ENCODE measurements around the gene AHRR. TPM values are rescaled to one million over a fixed set of nuclear protein-coding genes. Genes with fewer than 3 reads are reported as not detected.
A peak's percentile ranks its signal among the peaks of the same experiment; 100 is the strongest.
"Not testable (repeated sequence)": the region's sequence is repeated elsewhere in the genome, so short reads cannot be mapped to it uniquely, and the experiment has no call there.

The AHRR gene
- total RNA-seq, 1 donor from 2014 or later: 1.0 TPM

DNA sequence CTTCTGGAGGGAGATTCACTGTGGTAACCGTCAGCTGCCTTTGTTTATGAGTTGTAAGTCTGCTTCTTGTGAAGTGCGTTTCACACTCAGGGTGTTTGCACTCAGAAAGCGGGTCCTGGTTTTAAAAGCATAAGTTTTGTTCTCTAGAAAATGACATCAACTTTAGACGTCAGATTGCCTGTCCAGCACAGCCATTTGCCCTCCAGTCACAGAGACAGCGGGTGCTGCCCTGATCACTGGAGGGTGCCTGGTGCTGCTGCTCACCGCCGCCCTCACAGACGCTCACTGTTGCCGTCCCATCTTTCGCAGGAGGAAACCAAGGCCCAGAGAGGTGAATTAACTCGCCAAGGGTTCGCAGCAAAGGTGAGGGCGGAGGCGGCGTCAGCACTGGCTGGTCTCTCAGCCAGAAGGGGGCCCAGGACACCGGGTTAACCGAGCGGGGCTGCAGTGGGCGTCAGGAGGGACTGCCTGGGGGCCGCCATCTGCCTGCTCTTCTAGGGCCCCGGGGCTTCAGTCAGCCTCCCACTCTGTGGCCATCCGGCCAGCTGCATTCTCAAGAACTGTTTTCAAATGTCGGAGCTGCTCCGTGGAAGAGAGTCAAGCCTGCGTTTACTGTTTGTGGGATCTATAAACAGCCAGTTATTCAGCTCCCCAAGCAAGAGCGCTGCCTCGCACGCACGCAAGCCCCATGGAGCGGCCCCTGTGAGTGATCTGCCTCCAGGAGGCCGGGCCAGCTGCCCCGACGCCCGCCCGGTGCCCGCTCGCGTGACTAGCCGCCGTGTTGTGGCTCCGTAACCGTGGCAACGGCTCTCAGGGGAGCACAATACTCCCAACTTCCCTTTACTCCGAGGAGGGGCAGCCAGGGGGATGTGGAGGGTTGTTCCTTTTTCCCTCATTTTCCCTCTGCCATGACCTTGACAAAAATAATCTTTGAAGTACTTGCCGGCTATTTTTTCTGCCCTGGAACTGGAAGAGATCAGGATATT, 78.1 kb downstream of the AHRR start:
- Mint-ChIP-seq H3K4me3 (peak overlapping the region; percentile 51), H3K9me3 (no peaks in the 10 kb centered on the region), H3K36me3 (ENCODE audit: low read depth) (no peaks in the 10 kb centered on the region), H3K27ac (ENCODE audit: unreplicated experiment) (peak overlapping the region; percentile 95), H3K4me1 (peaks cover 16% of the 10 kb centered on the region), H3K27me3 (ENCODE audit: low read depth) (peaks cover 2% of the 10 kb centered on the region)
- TF ChIP-seq, protein P1, sequence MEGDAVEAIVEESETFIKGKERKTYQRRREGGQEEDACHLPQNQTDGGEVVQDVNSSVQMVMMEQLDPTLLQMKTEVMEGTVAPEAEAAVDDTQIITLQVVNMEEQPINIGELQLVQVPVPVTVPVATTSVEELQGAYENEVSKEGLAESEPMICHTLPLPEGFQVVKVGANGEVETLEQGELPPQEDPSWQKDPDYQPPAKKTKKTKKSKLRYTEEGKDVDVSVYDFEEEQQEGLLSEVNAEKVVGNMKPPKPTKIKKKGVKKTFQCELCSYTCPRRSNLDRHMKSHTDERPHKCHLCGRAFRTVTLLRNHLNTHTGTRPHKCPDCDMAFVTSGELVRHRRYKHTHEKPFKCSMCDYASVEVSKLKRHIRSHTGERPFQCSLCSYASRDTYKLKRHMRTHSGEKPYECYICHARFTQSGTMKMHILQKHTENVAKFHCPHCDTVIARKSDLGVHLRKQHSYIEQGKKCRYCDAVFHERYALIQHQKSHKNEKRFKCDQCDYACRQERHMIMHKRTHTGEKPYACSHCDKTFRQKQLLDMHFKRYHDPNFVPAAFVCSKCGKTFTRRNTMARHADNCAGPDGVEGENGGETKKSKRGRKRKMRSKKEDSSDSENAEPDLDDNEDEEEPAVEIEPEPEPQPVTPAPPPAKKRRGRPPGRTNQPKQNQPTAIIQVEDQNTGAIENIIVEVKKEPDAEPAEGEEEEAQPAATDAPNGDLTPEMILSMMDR (conservative IDR thresholded peaks at IDR 0.05): no peak
- DNase-seq (ENCODE audit: low read depth, low spot score): peak; percentile 65

DNA sequence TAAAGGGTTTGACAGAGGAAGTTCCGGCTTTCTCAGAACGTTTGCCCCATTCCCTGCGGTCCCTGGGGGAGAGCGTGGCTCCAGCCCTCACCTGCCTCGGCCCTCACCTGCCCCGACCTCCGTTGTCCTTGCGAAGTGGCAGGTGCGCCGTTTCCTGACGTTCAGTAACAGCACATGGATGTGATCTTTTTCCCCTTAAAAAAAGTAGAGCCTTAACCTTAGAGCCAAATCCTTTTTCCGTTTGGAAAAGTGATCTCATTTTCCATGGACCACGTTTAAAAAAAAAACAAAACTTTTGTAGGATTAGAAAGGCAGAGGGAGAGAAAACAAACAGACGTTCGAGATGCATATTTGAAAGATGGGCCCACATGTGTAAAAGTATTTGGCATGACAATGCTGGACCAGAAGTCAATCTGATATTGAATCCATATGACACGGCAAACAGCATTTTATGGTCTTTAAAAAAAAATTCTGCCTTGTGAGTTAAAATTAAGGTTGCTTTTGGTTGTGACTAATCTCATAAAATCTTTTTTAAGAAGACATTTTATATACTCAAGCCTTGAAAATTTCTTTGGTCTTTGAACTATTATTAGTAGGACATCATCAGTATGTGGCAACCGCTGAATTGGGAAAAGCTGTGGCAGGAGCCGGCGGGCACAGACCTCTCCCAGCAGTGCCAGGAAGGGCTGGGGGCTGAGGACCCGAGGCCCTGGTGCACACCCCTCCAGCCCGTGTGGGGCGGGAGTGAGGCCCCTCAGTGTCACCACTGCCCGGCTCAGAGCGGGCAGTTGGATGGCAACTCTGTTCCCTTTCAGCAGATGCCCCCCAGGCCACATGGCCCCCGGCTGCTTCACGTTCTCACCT, 79.0 kb downstream of the AHRR start:
- Mint-ChIP-seq H3K36me3 (ENCODE audit: low read depth) (no peaks in the 10 kb centered on the region), H3K27me3 (ENCODE audit: low read depth) (peaks cover 2% of the 10 kb centered on the region), H3K4me3 (no peak overlapping the region), H3K4me1 (peaks cover 16% of the 10 kb centered on the region), H3K27ac (ENCODE audit: unreplicated experiment) (peak overlapping the region; percentile 95), H3K9me3 (no peaks in the 10 kb centered on the region)
- TF ChIP-seq, protein P1 (conservative IDR thresholded peaks at IDR 0.05): no peak
- no peak for DNase-seq (ENCODE audit: low read depth, low spot score)

DNA sequence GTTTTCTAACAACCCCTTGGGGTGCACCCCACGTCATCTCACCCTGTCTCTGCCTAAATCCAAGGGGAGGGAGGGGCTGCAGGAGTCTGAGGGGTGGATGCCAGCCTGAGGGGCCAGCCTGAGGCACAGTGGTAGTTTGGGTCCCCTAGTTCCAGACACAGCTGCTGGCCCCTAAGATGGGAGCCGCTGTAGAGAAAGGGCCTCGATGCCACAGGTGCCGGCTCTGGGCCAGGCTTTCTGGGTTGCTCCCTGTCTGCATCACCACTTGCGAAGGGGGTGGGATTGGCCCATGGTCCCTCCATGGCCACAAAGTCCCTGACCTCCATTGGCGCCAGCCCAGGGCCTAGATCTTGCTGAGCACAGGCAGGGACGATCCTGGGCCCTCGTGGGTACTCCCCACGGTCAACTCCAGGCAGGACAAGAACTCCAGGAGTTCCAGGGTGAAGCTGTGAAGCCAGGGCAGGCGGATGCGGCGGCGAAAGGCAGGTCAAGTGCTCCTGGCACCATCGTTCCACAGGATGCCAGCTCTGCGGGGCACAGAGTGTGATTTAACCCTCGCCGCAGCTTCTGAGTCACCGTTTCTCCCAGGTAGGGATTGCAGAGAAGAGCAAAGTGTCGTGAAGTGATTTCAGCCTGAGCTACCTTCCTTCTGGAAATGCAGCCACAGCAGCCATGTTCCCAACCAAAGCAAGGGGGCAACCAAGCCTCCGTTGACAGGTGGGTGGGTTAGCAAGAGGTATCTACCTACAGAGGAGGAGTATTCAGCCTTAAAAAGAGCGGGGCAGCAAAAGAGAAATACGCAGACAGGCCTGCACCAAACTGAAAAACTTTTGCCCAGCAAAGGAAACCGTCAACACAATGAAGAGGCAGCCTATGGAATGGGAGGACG, 79.9 kb downstream of the AHRR start:
- peaks cover 16% of the 10 kb centered on the region for H3K4me1 Mint-ChIP-seq
- H3K27ac Mint-ChIP-seq (ENCODE audit: unreplicated experiment): no peak overlapping the region
- TF ChIP-seq, protein P1 (conservative IDR thresholded peaks at IDR 0.05): no peak
- no peak overlapping the region for H3K4me3 Mint-ChIP-seq
- no peak for DNase-seq (ENCODE audit: low read depth, low spot score)
- peaks cover 6% of the 10 kb centered on the region for H3K27me3 Mint-ChIP-seq (ENCODE audit: low read depth)
- no peaks in the 10 kb centered on the region for H3K9me3 Mint-ChIP-seq
- H3K36me3 Mint-ChIP-seq (ENCODE audit: low read depth): no peaks in the 10 kb centered on the region

DNA sequence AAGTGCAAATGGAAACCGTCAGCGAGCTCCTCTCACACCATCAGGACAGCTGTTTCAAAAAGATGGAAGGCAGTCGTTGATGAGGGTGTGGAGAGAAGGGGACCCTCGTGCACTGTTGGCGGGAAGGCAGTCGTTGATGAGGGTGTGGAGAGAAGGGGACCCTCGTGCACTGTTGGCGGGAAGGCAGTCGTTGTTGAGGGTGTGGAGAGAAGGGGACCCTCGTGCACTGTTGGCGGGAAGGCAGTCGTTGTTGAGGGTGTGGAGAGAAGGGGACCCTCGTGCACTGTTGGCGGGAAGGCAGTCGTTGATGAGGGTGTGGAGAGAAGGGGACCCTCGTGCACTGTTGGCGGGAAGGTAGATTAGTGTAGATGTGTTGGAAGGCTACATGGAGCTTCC, 80.7 kb downstream of the AHRR start:
- not testable (repeated sequence) for H3K36me3 Mint-ChIP-seq (ENCODE audit: low read depth); H3K27me3 Mint-ChIP-seq (ENCODE audit: low read depth); H3K27ac Mint-ChIP-seq (ENCODE audit: unreplicated experiment); H3K9me3 Mint-ChIP-seq; H3K4me3 Mint-ChIP-seq; DNase-seq (ENCODE audit: low read depth, low spot score)
- H3K4me1 Mint-ChIP-seq: peaks cover 16% of the 10 kb centered on the region

DNA sequence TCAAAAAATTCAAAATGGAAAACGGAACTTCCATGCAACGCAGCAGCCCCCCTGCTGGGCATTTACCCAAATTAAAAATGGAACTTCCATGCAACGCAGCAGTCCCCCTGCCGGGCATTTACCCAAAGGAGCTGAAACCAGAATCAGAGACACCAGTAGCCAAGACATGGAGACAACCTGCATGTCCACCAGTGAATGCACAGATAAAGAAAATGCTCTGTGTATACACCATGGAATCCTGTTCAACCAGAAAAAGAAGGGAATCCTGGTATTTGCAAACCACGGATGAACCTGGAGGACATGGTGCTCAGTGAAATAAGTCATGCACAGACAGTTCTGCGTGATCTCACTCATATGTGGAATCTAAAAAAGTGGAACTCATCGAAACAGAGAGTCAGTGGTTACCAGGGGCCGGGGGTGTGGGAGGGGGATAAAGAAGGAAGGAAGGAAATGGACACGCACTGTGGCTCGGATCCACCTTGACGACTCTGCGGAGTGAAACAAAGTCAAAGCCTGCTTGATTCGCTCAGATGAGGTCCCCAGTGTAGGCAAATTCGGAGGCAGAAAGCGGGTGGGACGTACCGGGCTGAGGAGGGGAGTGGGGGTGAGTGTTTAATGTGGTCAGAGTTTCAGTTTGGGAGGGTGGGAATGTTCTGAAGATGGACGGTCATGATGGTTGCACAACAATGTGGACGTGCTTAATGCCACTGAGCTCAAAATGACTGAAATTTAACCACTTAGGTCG, 81.3 kb downstream of the AHRR start:
- H3K4me3 Mint-ChIP-seq: no peak overlapping the region
- peaks cover 6% of the 10 kb centered on the region for H3K27me3 Mint-ChIP-seq (ENCODE audit: low read depth)
- H3K36me3 Mint-ChIP-seq (ENCODE audit: low read depth): no peaks in the 10 kb centered on the region
- TF ChIP-seq, protein P1 (conservative IDR thresholded peaks at IDR 0.05): no peak
- H3K9me3 Mint-ChIP-seq: no peaks in the 10 kb centered on the region
- peak overlapping the region; percentile 83 for H3K27ac Mint-ChIP-seq (ENCODE audit: unreplicated experiment)
- DNase-seq (ENCODE audit: low read depth, low spot score): no peak
- H3K4me1 Mint-ChIP-seq: peaks cover 16% of the 10 kb centered on the region

All from neural crest cell (in vitro differentiated cells).